HL-60 (cell line): ENCODE measurements around the gene AGMO.

Experiments
- CTCF ChIP-seq: IDR thresholded peaks from one replicate; pipeline ENCODE4 v1.5.1; 2011; ENCODE audit warnings: low read length, control low read depth, inconsistent platforms; ENCODE audit not compliant: insufficient read depth
- POLR2AphosphoS5 ChIP-seq: IDR thresholded peaks from 2 replicates; pipeline ENCODE4 v1.6.1; 2012; ENCODE audit warnings: low read depth

GRCh38 chr7:15584575-15584974 lies 22.8 kb upstream of the AGMO start:
- TF ChIP-seq CTCF (no peak), POLR2AphosphoS5 (no peak)
